SK-N-SH treated with all-trans-retinoic acid at 6 μM for 48 hours (cell line): ENCODE data around the gene ALOX15B.

Experiments used
- ARNTL ChIP-seq: fragments of 450-650 bp; formaldehyde crosslinking; IDR thresholded peaks from 2 replicates; pipeline ENCODE4 v1.5.0; 2020; ENCODE audit warnings: low read depth, mild to moderate bottlenecking, moderate library complexity, borderline replicate concordance
- CSRNP3 ChIP-seq: fragments of 250-450 bp; sonication (Bioruptor Pico); IDR thresholded peaks from 2 replicates; pipeline ENCODE4 v1.5.1; 2021; ENCODE audit warnings: mild to moderate bottlenecking, moderate library complexity
- PATZ1 ChIP-seq: fragments of 250-450 bp; sonication (Bioruptor Pico); IDR thresholded peaks from 2 replicates; pipeline ENCODE4 v1.8.0; 2020; ENCODE audit warnings: mild to moderate bottlenecking, moderate library complexity, borderline replicate concordance
- ZFP3 ChIP-seq: fragments of 250-450 bp; sonication (Bioruptor Pico); IDR thresholded peaks from 2 replicates; pipeline ENCODE4 v1.5.0; 2020; ENCODE audit warnings: mild to moderate bottlenecking, moderate library complexity
- ZNF8 ChIP-seq: fragments of 450-650 bp; formaldehyde crosslinking; IDR thresholded peaks from 2 replicates; pipeline ENCODE4 v1.5.0; 2020; ENCODE audit warnings: mild to moderate bottlenecking, moderate library complexity
- TF ChIP-seq, protein P1 (sequence below): fragments of 250-450 bp; sonication (Bioruptor Pico); IDR thresholded peaks from 2 replicates; pipeline ENCODE4 v1.5.0; 2020; ENCODE audit warnings: mild to moderate bottlenecking, moderate library complexity

GRCh38 chr17:8048736-8049135 lies 9.9 kb downstream of the ALOX15B start:
- TF ChIP-seq ZFP3 (CRISPR knock-in tag) (no peak), PATZ1 (CRISPR knock-in tag) (no peak), ARNTL (CRISPR knock-in tag) (no peak), ZNF8 (CRISPR knock-in tag) (no peak), CSRNP3 (CRISPR knock-in tag) (no peak)
- TF ChIP-seq, protein P1, sequence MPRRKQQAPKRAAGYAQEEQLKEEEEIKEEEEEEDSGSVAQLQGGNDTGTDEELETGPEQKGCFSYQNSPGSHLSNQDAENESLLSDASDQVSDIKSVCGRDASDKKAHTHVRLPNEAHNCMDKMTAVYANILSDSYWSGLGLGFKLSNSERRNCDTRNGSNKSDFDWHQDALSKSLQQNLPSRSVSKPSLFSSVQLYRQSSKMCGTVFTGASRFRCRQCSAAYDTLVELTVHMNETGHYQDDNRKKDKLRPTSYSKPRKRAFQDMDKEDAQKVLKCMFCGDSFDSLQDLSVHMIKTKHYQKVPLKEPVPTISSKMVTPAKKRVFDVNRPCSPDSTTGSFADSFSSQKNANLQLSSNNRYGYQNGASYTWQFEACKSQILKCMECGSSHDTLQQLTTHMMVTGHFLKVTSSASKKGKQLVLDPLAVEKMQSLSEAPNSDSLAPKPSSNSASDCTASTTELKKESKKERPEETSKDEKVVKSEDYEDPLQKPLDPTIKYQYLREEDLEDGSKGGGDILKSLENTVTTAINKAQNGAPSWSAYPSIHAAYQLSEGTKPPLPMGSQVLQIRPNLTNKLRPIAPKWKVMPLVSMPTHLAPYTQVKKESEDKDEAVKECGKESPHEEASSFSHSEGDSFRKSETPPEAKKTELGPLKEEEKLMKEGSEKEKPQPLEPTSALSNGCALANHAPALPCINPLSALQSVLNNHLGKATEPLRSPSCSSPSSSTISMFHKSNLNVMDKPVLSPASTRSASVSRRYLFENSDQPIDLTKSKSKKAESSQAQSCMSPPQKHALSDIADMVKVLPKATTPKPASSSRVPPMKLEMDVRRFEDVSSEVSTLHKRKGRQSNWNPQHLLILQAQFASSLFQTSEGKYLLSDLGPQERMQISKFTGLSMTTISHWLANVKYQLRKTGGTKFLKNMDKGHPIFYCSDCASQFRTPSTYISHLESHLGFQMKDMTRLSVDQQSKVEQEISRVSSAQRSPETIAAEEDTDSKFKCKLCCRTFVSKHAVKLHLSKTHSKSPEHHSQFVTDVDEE (CRISPR knock-in tag): no peak
